ENCODE data around the gene TNXB. TPM values are rescaled to one million over a fixed set of nuclear protein-coding genes. Genes with fewer than 3 reads are reported as not detected.

Gene TNXB
- total RNA-seq, 4 donors from 2014 or later = 38.5 to 301 (median 117) TPM

GRCh38 chr6:32079566-32080290 is 29.4 kb downstream of the TNXB start:
- peaks cover 0 to 6% (median 0%) of the 10 kb centered on the region in 4 donors for H3K4me1 ChIP-seq
- H3K27ac ChIP-seq = peak overlapping the region in 1 of 4 donors; percentile 42
- H3K36me3 ChIP-seq = no peaks in the 10 kb centered on the region
- H3K9me3 ChIP-seq = no peaks in the 10 kb centered on the region
- TF ChIP-seq POLR2A (IDR thresholded peaks at IDR 0.05) = no peak
- no peak for TF ChIP-seq CTCF (IDR thresholded peaks at IDR 0.05)
- H3K27me3 ChIP-seq = no peaks in the 10 kb centered on the region
- no peak for DNase-seq
- no peak overlapping the region for H3K4me3 ChIP-seq

- TF ChIP-seq POLR2A (IDR thresholded peaks at IDR 0.05) = no peak
- Histone ChIP-seq H3K9me3 (no peaks in the 10 kb centered on the region), H3K36me3 (peaks cover 0 to 3% (median 0%) of the 10 kb centered on the region in 3 donors), H3K4me3 (no peak overlapping the region), H3K27me3 (no peaks in the 10 kb centered on the region), H3K4me1 (no peaks in the 10 kb centered on the region), H3K27ac (no peak overlapping the region)
- DNase-seq = no peak
Measured at GRCh38 chr6:32076321-32076809, 32.8 kb downstream of the TNXB start.

DNA sequence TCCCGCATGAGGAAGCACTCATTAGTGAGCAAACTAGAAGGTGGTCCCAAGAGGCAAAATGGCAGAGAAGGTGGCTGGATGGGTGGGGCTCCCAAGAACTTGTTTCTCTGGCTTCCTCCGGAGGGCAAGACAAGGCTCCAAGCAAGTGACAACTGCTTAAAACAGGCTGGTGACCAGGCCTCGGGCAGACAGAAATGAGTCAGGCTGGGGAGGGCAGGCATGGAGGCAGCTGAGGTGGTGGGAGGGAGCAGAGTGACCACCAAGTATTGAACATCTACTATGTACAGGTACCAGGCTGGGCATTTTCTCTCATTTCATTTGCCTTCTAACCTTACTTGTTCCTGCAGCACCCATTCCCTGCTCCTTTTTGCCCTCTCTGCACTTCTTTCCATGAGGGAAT is 33.4 kb downstream of the TNXB start:
- Histone ChIP-seq H3K36me3 (peaks cover 0 to 3% (median 0%) of the 10 kb centered on the region in 3 donors), H3K4me1 (no peaks in the 10 kb centered on the region), H3K27ac (no peak overlapping the region), H3K9me3 (no peaks in the 10 kb centered on the region), H3K27me3 (no peaks in the 10 kb centered on the region), H3K4me3 (no peak overlapping the region)
- TF ChIP-seq POLR2A (IDR thresholded peaks at IDR 0.05) (no peak), CTCF (IDR thresholded peaks at IDR 0.05) (no peak)
- no peak for DNase-seq

DNA sequence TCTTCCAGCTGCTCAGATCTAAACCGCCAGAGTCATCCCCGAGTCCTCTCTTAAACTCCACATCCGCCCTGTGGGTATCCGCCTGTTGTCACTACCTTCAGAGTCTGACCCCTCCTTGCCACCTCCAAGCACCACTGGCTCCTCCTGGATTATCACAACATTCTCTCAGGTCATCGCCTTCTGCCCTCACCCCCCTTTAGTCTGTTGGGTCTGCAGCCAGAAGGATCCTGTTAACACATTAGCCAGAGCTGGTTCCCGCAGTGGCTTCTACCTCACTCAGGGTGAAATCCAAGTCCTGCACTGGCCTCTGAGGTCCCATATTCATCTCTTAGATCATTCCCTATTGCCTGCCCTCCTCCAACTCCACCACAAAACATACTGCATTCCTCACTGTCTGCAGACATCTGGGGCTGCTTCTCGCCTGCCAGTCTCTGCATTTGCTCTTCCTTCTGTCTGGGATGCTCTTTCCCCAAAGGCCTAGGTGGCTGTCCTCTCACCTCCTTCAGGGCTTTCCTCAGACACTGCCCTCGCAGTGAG is 34.1 kb downstream of the TNXB start:
- Histone ChIP-seq H3K4me3 (no peak overlapping the region), H3K27ac (no peak overlapping the region), H3K27me3 (no peaks in the 10 kb centered on the region), H3K36me3 (peaks cover 0 to 3% (median 0%) of the 10 kb centered on the region in 3 donors), H3K9me3 (no peaks in the 10 kb centered on the region), H3K4me1 (no peaks in the 10 kb centered on the region)
- no peak for DNase-seq
- TF ChIP-seq CTCF (IDR thresholded peaks at IDR 0.05) (no peak), POLR2A (IDR thresholded peaks at IDR 0.05) (no peak)

- Histone ChIP-seq H3K27ac (no peak overlapping the region), H3K27me3 (no peaks in the 10 kb centered on the region), H3K36me3 (peaks cover 0 to 7% (median 0%) of the 10 kb centered on the region in 3 donors), H3K4me3 (no peak overlapping the region), H3K9me3 (no peaks in the 10 kb centered on the region), H3K4me1 (no peaks in the 10 kb centered on the region)
- TF ChIP-seq CTCF (IDR thresholded peaks at IDR 0.05) (no peak), POLR2A (IDR thresholded peaks at IDR 0.05) (no peak)
- no peak for DNase-seq
Measured at GRCh38 chr6:32073613-32074012, 35.5 kb downstream of the TNXB start.

DNA sequence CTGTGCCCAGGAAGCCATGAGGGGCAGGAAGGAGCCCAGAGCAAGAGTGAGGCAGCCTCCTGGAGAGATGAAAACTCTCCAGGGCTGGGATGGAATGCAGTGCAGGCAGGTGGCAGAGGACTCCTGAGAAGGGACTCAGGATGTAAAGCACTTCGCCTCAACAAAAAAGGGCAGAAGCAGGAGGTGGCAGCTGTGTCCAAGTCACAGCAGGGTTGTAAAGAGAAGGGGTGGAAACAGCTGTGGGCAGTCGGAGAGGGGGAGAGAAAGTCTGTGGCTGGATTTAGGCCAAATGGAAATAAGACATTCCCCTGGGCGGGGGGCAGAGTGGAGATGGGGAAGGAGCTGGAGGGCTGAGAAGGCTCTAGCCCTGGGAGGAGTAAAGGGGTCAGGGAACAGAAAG is 36.0 kb downstream of the TNXB start:
- Histone ChIP-seq H3K36me3 (peaks cover 0 to 10% (median 0%) of the 10 kb centered on the region in 3 donors), H3K4me3 (no peak overlapping the region), H3K27me3 (no peaks in the 10 kb centered on the region), H3K9me3 (no peaks in the 10 kb centered on the region), H3K4me1 (no peaks in the 10 kb centered on the region), H3K27ac (no peak overlapping the region)
- TF ChIP-seq CTCF (IDR thresholded peaks at IDR 0.05) (no peak), POLR2A (IDR thresholded peaks at IDR 0.05) (no peak)
- no peak for DNase-seq
